SU-DHL-6 (cell line): ENCODE measurements around the gene LRTM1.

Experiments used
- CTCF ChIP-seq: fragments of 200-600 bp; sonication (generic); IDR thresholded peaks from one replicate; pipeline ENCODE4 v1.5.1; 2017; ENCODE audit warnings: antibody characterized with exemption, mild to moderate bottlenecking, low read length, moderate library complexity; ENCODE audit not compliant: insufficient read depth, poor library complexity, severe bottlenecking
- EZH2phosphoT487 ChIP-seq: fragments of 200-600 bp; sonication (generic), shearing (Covaris generic); conservative IDR thresholded peaks from 2 replicates; pipeline ENCODE4 v1.6.1; 2018; ENCODE audit warnings: mild to moderate bottlenecking, antibody characterized with exemption, low read length, moderate library complexity, mixed read lengths

- TF ChIP-seq CTCF (no peak), EZH2phosphoT487 (no peak)
Observed at GRCh38 chr3:54871867-54872266, 56.0 kb downstream of the LRTM1 start.
